Stimulated activated CD4-positive, alpha-beta T cell treated with anti-CD3 and anti-CD28 coated beads, TNF-alpha, amount 100 ng/mL, for 4 hours (primary cell): ENCODE data around the gene TTC4.

Source experiments
- DNase-seq, 3 experiments: peaks; one replicate each; pipeline ENCODE4 v3.0.0-alpha.2; 2020; ENCODE audit warnings: low read depth in 3 of 3

The TTC4 gene

GRCh38 chr1:54782156-54782555 is 66.5 kb downstream of the TTC4 start:
- no peak for DNase-seq

DNA sequence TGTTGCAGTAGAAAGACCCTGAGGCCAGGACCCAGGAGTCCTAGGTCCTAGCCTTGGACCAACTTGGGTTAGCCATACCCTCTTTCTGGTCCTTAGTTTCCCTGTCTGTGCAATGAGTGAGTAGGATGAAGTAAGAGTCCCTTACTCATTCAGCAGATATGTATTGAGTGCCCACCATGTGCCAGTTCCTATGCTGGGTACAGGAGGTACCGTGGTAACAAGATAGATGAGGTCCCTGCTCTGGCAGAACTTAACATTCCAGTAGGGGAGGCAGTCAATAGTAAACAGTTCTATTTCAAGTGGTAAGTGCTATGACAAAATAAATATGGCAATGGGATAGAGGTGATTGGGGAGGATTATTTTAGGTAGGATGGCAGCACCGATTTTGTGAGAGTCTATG is 66.9 kb downstream of the TTC4 start:
- no peak for DNase-seq

DNA sequence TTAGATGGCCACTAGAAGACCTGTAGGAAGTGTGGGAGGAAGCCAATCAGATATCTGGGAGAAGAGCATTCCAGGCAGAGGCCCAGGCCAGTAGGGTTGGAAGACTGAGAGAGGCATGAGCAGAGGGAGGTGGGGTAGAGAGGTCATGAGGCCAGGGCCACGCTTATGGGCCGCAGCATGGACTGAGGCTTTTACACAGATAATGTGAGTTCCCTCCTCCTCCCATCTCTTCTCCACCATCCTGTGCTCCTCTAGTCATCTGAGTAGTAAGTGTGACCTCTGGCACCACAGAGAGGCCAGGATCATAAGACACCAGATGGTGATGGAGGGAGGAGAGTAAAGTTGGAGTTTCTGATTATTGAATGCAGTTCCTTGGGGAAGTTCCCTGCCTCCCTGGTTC is 68.4 kb downstream of the TTC4 start:
- no peak for DNase-seq

GRCh38 chr1:54786778-54787177 is 71.1 kb downstream of the TTC4 start:
- no peak for DNase-seq

- DNase-seq: no peak
These were observed 71.9 kb downstream of the TTC4 start for GRCh38 chr1:54787604-54788003.

GRCh38 chr1:54788459-54788858 is 72.8 kb downstream of the TTC4 start:
- DNase-seq: no peak

DNA sequence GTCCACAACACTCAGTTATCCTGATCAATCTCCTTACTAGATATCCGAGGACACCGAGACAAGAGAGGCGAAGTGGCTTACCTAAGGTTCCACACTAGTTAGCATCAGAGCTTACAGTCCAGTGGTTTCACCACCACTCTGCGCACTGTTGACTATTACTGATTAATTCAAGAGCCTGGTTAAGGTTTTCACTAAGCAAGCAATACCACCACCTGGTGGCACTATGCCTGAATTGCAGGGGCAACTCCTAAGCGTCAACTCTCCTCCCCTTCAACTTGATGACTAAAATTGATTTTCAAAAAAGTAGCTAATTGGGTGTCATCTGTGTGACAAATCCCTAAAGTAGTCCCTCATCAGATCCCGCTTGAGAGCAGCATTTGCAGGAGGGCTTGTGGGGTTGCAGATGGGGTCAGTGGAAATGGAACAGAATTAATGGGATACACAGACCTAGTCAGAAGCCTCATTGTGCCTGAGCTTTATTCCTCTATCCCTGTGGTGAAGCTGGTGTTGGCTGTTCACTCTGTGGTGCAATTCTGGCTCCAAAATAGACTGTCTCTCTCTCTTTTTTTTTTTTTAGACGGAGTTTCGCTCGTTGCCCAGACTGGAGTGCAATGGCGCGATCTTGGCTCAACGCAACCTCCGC is 76.3 kb downstream of the TTC4 start:
- no peak for DNase-seq
